Hepatocyte (in vitro differentiated cells): ENCODE data around the gene TNFAIP8L2. TPM values are rescaled to one million over a fixed set of nuclear protein-coding genes. Genes with fewer than 3 reads are reported as not detected.

Experiments used
- DNase-seq: peaks from one replicate; pipeline ENCODE4 v3.0.0-alpha.2; 2016; ENCODE audit warnings: low spot score
- H2AFZ ChIP-seq: fragments of 200-600 bp; sonication (generic); 2 replicates; pipeline ENCODE4 v1.6.0; 2016; ENCODE audit warnings: antibody characterized with exemption, mild to moderate bottlenecking
- H3K27ac ChIP-seq: fragments of 200-600 bp; sonication (generic); 2 replicates; pipeline ENCODE4 v1.5.1; 2016; ENCODE audit warnings: mild to moderate bottlenecking
- H3K27me3 ChIP-seq: fragments of 200-600 bp; sonication (generic); 2 replicates; pipeline ENCODE4 v1.6.1; 2016
- H3K36me3 ChIP-seq: fragments of 200-600 bp; sonication (generic); replicated peaks from 2 replicates; pipeline ENCODE4 v1.5.1; 2016; ENCODE audit warnings: low read depth; ENCODE audit not compliant: insufficient read depth
- H3K4me1 ChIP-seq: fragments of 200-600 bp; sonication (generic); 2 replicates; pipeline ENCODE4 v1.5.1; 2016; ENCODE audit warnings: mild to moderate bottlenecking, moderate library complexity; ENCODE audit not compliant: insufficient read depth
- H3K4me2 ChIP-seq: fragments of 200-600 bp; sonication (generic); 2 replicates; pipeline ENCODE4 v1.6.0; 2016
- H3K4me3 ChIP-seq: fragments of 200-600 bp; sonication (generic); 2 replicates; pipeline ENCODE4 v1.5.1; 2016; ENCODE audit warnings: mild to moderate bottlenecking
- H3K79me2 ChIP-seq: fragments of 200-600 bp; sonication (generic); 2 replicates; pipeline ENCODE4 v1.6.0; 2017; ENCODE audit warnings: mild to moderate bottlenecking
- H3K9me2 ChIP-seq: fragments of 200-600 bp; sonication (generic); replicated peaks from 2 replicates; pipeline ENCODE4 v1.6.0; 2017; ENCODE audit warnings: mild to moderate bottlenecking; ENCODE audit not compliant: insufficient read depth
- H3K9me3 ChIP-seq: fragments of 200-600 bp; sonication (generic); 2 replicates; pipeline ENCODE4 v1.5.1; 2016; ENCODE audit warnings: low read depth, mild to moderate bottlenecking
- H4K20me1 ChIP-seq: fragments of 200-600 bp; sonication (generic); 2 replicates; pipeline ENCODE4 v1.6.0; 2016; ENCODE audit warnings: mild to moderate bottlenecking; ENCODE audit not compliant: insufficient read depth, poor library complexity, severe bottlenecking
- EZH2 ChIP-seq: fragments of 200-600 bp; sonication (generic); IDR thresholded peaks from 2 replicates; pipeline ENCODE4 v1.6.1; 2016; ENCODE audit warnings: antibody characterized with exemption, mild to moderate bottlenecking, borderline replicate concordance
- EZH2phosphoT487 ChIP-seq: fragments of 200-600 bp; sonication (generic); IDR thresholded peaks from one replicate; pipeline ENCODE4 v1.6.1; 2018; ENCODE audit warnings: antibody characterized with exemption, mild to moderate bottlenecking, low read depth, moderate library complexity; ENCODE audit not compliant: unreplicated experiment, severe bottlenecking
- WGBS: methylation state at CpG from one replicate; pipeline ENCODE4 v1.1.6; 2016; ENCODE audit warnings: low lambda C conversion rate; ENCODE audit errors: missing lambda C conversion rate; 5-methylcytosine and 5-hydroxymethylcytosine counted together
- polyA plus RNA-seq: library from polyadenylated mRNA; unstranded; fragments of >200 nt; fragmentation: Nextera tagmentation; extraction: Ambion mirVana; gene quantifications from 2 replicates; pipeline ENCODE4 v1.2.1, GENCODE V29; 2016
- total RNA-seq: library from RNA; depleted of rRNA; stranded (reverse); fragments of >200 nt; gene quantifications from 2 replicates; pipeline ENCODE4 v1.2.3, GENCODE V29; 2014
- TF ChIP-seq, protein P1 (sequence below): fragments of 200-600 bp; sonication (generic); IDR thresholded peaks from 2 replicates; pipeline ENCODE4 v1.5.1; 2016; ENCODE audit warnings: antibody characterized with exemption, mild to moderate bottlenecking; ENCODE audit not compliant: poor library complexity

The TNFAIP8L2 gene
- total and polyA plus RNA-seq, 2 experiments from 2014 or later: 0.70 TPM; not detected in 1

DNA sequence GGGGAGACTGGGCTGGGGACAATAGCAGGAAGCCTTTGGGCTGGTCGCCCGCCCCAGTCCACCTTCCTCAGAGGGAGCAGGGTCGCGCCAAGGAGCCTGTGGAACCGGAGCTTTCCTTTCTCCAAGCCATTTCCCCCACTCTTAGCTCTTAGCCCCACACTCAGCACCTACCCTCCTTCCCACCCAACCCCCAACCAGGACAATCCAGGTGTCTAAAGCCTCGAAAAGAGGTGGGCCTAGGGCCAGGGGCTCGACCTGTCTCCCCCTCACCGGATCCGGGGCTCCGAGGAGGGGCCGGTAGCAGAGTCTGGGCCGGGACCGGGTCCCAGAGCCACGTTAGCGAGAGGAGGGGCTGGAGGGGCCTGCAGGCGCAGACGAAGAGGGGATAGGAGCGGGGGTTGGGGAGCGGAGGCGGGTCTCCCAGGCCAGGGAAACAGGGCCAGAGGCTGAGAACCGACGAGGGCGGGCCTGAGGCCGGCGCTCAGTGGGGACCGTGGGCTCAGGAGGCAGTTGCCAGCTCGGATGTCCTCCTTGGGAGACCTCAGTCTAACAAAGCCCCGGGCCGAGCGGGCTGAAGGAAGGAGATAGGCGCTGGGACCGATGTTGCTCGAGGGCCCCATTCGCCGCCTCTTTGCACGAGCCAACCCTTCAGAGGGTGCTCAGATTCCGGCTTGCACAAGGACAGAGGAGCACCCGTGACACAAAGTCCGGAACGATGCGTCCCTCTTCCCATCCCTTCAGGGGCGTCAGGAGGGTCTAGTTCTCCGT, 11.0 kb upstream of the TNFAIP8L2 start:
- peaks cover 20% of the 10 kb centered on the region for H3K4me1 ChIP-seq
- 13% methylated on average over 40 of the region's 43 CpGs for WGBS
- peak; percentile 44 for DNase-seq
- H3K27me3 ChIP-seq: peaks cover 3% of the 10 kb centered on the region
- peaks cover 7% of the 10 kb centered on the region for H3K79me2 ChIP-seq
- peak overlapping the region; percentile 91 for H3K4me2 ChIP-seq
- H3K9me3 ChIP-seq: no peaks in the 10 kb centered on the region
- H3K4me3 ChIP-seq: peak overlapping the region; percentile 58
- no peak overlapping the region for H3K27ac ChIP-seq
- TF ChIP-seq, protein P1, sequence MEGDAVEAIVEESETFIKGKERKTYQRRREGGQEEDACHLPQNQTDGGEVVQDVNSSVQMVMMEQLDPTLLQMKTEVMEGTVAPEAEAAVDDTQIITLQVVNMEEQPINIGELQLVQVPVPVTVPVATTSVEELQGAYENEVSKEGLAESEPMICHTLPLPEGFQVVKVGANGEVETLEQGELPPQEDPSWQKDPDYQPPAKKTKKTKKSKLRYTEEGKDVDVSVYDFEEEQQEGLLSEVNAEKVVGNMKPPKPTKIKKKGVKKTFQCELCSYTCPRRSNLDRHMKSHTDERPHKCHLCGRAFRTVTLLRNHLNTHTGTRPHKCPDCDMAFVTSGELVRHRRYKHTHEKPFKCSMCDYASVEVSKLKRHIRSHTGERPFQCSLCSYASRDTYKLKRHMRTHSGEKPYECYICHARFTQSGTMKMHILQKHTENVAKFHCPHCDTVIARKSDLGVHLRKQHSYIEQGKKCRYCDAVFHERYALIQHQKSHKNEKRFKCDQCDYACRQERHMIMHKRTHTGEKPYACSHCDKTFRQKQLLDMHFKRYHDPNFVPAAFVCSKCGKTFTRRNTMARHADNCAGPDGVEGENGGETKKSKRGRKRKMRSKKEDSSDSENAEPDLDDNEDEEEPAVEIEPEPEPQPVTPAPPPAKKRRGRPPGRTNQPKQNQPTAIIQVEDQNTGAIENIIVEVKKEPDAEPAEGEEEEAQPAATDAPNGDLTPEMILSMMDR: no peak
- TF ChIP-seq EZH2phosphoT487: no peak
- no peak for TF ChIP-seq EZH2
- no peaks in the 10 kb centered on the region for H3K9me2 ChIP-seq
- no peaks in the 10 kb centered on the region for H4K20me1 ChIP-seq
- peak overlapping the region; percentile 45 for H2AFZ ChIP-seq
- no peaks in the 10 kb centered on the region for H3K36me3 ChIP-seq

DNA sequence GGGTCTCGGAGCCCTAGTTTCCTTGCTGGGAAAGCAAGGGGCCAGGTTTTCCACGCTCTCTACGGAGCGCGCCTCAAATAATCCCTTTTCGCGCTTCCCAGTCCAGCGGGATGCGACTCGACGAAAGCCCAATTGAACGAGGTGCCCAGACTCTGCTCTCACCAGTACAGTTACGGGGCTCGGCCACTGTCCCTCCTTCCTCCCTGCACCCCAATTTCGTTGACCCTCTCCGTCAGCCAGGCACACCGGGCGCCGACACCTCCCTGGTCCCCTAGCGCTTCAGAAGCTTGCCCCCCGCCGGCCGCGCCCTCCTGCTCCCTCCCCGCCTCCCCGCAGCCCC, 10.4 kb upstream of the TNFAIP8L2 start:
- H3K36me3 ChIP-seq: no peaks in the 10 kb centered on the region
- H3K79me2 ChIP-seq: peaks cover 7% of the 10 kb centered on the region
- no peaks in the 10 kb centered on the region for H4K20me1 ChIP-seq
- H3K9me3 ChIP-seq: no peaks in the 10 kb centered on the region
- H3K4me2 ChIP-seq: peak overlapping the region; percentile 91
- no peak for TF ChIP-seq EZH2
- TF ChIP-seq, protein P1: no peak
- no peak for TF ChIP-seq EZH2phosphoT487
- peaks cover 3% of the 10 kb centered on the region for H3K27me3 ChIP-seq
- peaks cover 20% of the 10 kb centered on the region for H3K4me1 ChIP-seq
- 2% methylated on average over 10 of the region's 26 CpGs for WGBS
- H3K9me2 ChIP-seq: no peaks in the 10 kb centered on the region
- H2AFZ ChIP-seq: peak overlapping the region; percentile 45
- peak; percentile 13 for DNase-seq
- H3K4me3 ChIP-seq: peak overlapping the region; percentile 58
- H3K27ac ChIP-seq: no peak overlapping the region

DNA sequence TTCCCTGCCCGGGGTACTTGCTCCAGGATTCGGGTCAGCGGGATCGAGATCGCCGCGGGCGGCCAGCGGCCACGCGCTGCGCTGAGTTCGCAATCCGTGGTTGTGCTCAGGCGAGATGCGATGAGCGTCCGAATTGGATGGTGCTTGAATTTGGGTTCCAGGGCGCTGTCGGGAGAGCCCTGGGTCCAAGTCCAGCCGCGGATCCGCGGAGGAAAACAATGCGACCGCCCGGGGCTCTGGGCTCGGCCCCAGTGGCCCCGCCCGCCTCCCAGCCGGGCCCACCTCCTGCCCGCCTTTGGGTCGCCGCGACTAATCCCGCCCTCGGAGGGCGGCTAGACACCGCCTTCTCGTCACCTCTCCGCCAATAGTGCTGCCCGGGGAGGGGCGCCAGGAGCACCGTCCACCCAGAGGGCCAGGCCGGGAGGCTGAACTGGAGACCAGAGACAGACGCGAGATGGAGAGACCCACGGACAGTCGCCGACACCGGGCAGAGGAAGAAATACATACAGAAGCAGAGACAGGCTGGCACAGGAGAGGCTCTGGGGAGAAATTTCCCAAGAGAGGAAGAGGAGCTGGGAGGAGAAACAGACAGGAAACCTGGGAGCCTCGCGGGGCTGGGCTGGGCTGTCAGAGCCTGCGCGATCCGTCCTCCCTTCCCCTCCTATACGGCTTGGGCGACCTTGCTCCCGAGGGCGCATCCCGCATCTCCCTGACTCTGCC, 9.9 kb upstream of the TNFAIP8L2 start, which contains the start of gene SEMA6C:
Gene SEMA6C, minus strand, starts transcription at position 220 of the 720 bp plus-strand sequence. CDS start 4,010 bp downstream, outside the sequence.
- Histone ChIP-seq H3K4me3 (peak within 1 kb of the TSS; percentile 58), H3K9me3 (no peaks in the 10 kb centered on the region), H3K4me1 (peaks cover 20% of the 10 kb centered on the region), H3K27ac (peak within 1 kb of the TSS; percentile 91), H3K79me2 (peaks cover 7% of the 10 kb centered on the region), H3K4me2 (peak within 1 kb of the TSS; percentile 91), H3K27me3 (peaks cover 3% of the 10 kb centered on the region), H3K36me3 (no peaks in the 10 kb centered on the region), H3K9me2 (no peaks in the 10 kb centered on the region), H4K20me1 (no peaks in the 10 kb centered on the region), H2AFZ (peak within 1 kb of the TSS; percentile 50)
- WGBS: 1% methylated on average over 56 of the region's 61 CpGs
- peak; percentile 94 for DNase-seq
- TF ChIP-seq EZH2phosphoT487: no peak
- TF ChIP-seq EZH2: no peak
- TF ChIP-seq, protein P1: no peak
